HEK293 (cell line): ENCODE measurements around the gene EVA1B.
A peak's percentile ranks its signal among the peaks of the same experiment; 100 is the strongest.

ENCODE experiments used
- CTCF ChIA-PET: fragments of 350-600 bp; formaldehyde crosslinking; extraction: SDS; loops from one replicate; lab custom pipeline; 2021; ENCODE audit warnings: antibody characterized with exemption; lab: Yijun Ruan, JAX
- POLR2A ChIA-PET: fragments of 300-600 bp; formaldehyde crosslinking; extraction: SDS; loops from one replicate; lab custom pipeline; 2020; ENCODE audit warnings: antibody characterized with exemption, inconsistent platforms; lab: Yijun Ruan, JAX
- H3K27ac ChIP-seq: fragments of 200-500 bp; sonication (Bioruptor generic); 2 replicates; pipeline ENCODE4 v1.5.1; 2014; ENCODE audit warnings: low read depth, low read length, control low read depth, inconsistent platforms; ENCODE audit errors: extremely low read depth
- H3K36me3 ChIP-seq, 2 experiments: fragments of 200-500 bp in 1 of 2; sonication (Bioruptor generic) in 1 of 2; 1 replicate in 1 of 2; 2 replicates in 1 of 2; pipeline ENCODE4 v1.5.1; 2014 to 2017; ENCODE audit warnings: inconsistent platforms in 2 of 2, low read length in 2 of 2; ENCODE audit not compliant: control insufficient read depth in 2 of 2, insufficient read depth in 1 of 2
- H3K4me1 ChIP-seq: fragments of 200-500 bp; sonication (Bioruptor generic); 2 replicates; pipeline ENCODE4 v1.5.1; 2014; ENCODE audit warnings: mild to moderate bottlenecking, low read length, inconsistent platforms; ENCODE audit not compliant: control insufficient read depth, insufficient read depth
- H3K4me3 ChIP-seq: 2 replicates; pipeline ENCODE4 v1.5.1; 2011; ENCODE audit warnings: low read depth, mild to moderate bottlenecking, control low read depth, low read length, moderate library complexity
- H3K9me3 ChIP-seq: fragments of 200-500 bp; sonication (Bioruptor generic); 2 replicates; pipeline ENCODE4 v1.5.1; 2014; ENCODE audit warnings: low read depth, low read length, inconsistent platforms; ENCODE audit not compliant: control insufficient read depth, insufficient read depth
- EGR2 ChIP-seq: fragments of 450-650 bp; formaldehyde crosslinking; IDR thresholded peaks from 2 replicates; pipeline ENCODE4 v1.5.1; 2016; ENCODE audit warnings: low read depth, missing biosample characterization, missing genetic modification characterization
- GLIS2 ChIP-seq: fragments of 450-650 bp; formaldehyde crosslinking; IDR thresholded peaks from 2 replicates; pipeline ENCODE4 v1.5.1; 2016; ENCODE audit warnings: missing biosample characterization, missing genetic modification characterization
- IKZF3 ChIP-seq: fragments of 450-650 bp; IDR thresholded peaks from 2 replicates; pipeline ENCODE4 v1.5.0; 2018; ENCODE audit warnings: missing biosample characterization, mild to moderate bottlenecking, missing genetic modification characterization, moderate library complexity
- OSR2 ChIP-seq: fragments of 450-650 bp; formaldehyde crosslinking; IDR thresholded peaks from 2 replicates; pipeline ENCODE4 v1.5.1; 2016; ENCODE audit warnings: missing biosample characterization, missing genetic modification characterization
- PATZ1 ChIP-seq: fragments of 450-650 bp; formaldehyde crosslinking; IDR thresholded peaks from 2 replicates; pipeline ENCODE4 v1.5.1; 2016; ENCODE audit warnings: missing biosample characterization, missing genetic modification characterization
- PBX3 ChIP-seq: sonication (generic); formaldehyde crosslinking; IDR thresholded peaks from 2 replicates; pipeline ENCODE4 v1.8.1; 2022; ENCODE audit warnings: mild to moderate bottlenecking, moderate library complexity, missing genetic modification reagents
- PRDM10 ChIP-seq: fragments of 450-650 bp; formaldehyde crosslinking; IDR thresholded peaks from 2 replicates; pipeline ENCODE4 v1.5.1; 2016; ENCODE audit warnings: missing biosample characterization, missing genetic modification characterization
- SP3 ChIP-seq: fragments of 450-650 bp; formaldehyde crosslinking; IDR thresholded peaks from 2 replicates; pipeline ENCODE4 v1.5.1; 2016; ENCODE audit warnings: missing biosample characterization, missing genetic modification characterization
- ZBTB10 ChIP-seq: fragments of 450-650 bp; formaldehyde crosslinking; IDR thresholded peaks from 2 replicates; pipeline ENCODE4 v1.5.1; 2016; ENCODE audit warnings: missing biosample characterization, missing genetic modification characterization
- ZBTB20 ChIP-seq: fragments of 450-650 bp; formaldehyde crosslinking; IDR thresholded peaks from 2 replicates; pipeline ENCODE4 v1.5.1; 2016; ENCODE audit warnings: missing biosample characterization, missing genetic modification characterization
- ZBTB26 ChIP-seq: fragments of 450-650 bp; formaldehyde crosslinking; optimal IDR thresholded peaks from 2 replicates; pipeline ENCODE3; 2016; ENCODE audit warnings: missing biosample characterization, mild to moderate bottlenecking, missing genetic modification characterization
- ZBTB48 ChIP-seq: fragments of 450-650 bp; formaldehyde crosslinking; IDR thresholded peaks from 2 replicates; pipeline ENCODE4 v1.5.1; 2016; ENCODE audit warnings: missing biosample characterization, missing genetic modification characterization
- ZBTB6 ChIP-seq: fragments of 450-650 bp; formaldehyde crosslinking; IDR thresholded peaks from 2 replicates; pipeline ENCODE4 v1.5.1; 2017; ENCODE audit warnings: missing biosample characterization, missing genetic modification characterization
- ZIC2 ChIP-seq: fragments of 450-650 bp; formaldehyde crosslinking; IDR thresholded peaks from 2 replicates; pipeline ENCODE4 v1.5.1; 2016; ENCODE audit warnings: missing biosample characterization, missing genetic modification characterization
- ZNF146 ChIP-seq: fragments of 450-650 bp; formaldehyde crosslinking; IDR thresholded peaks from 2 replicates; pipeline ENCODE4 v1.5.1; 2016; ENCODE audit warnings: missing biosample characterization, missing genetic modification characterization
- ZNF302 ChIP-seq: fragments of 450-650 bp; formaldehyde crosslinking; IDR thresholded peaks from 2 replicates; pipeline ENCODE4 v1.5.1; 2016; ENCODE audit warnings: missing biosample characterization, missing genetic modification characterization, low read depth
- ZNF335 ChIP-seq: fragments of 450-650 bp; formaldehyde crosslinking; conservative IDR thresholded peaks from 2 replicates; pipeline ENCODE4 v1.5.1; 2016; ENCODE audit warnings: missing biosample characterization, missing genetic modification characterization
- ZNF600 ChIP-seq: fragments of 450-650 bp; formaldehyde crosslinking; IDR thresholded peaks from 2 replicates; pipeline ENCODE4 v1.5.1; 2016; ENCODE audit warnings: missing biosample characterization, missing genetic modification characterization
- ZNF629 ChIP-seq: fragments of 450-650 bp; formaldehyde crosslinking; IDR thresholded peaks from 2 replicates; pipeline ENCODE4 v1.5.1; 2017; ENCODE audit warnings: missing biosample characterization, missing genetic modification characterization
- ZNF677 ChIP-seq: fragments of 450-650 bp; IDR thresholded peaks from 2 replicates; pipeline ENCODE4 v1.5.0; 2018; ENCODE audit warnings: missing biosample characterization, mild to moderate bottlenecking, missing genetic modification characterization, moderate library complexity
- ZNF768 ChIP-seq: fragments of 450-650 bp; formaldehyde crosslinking; IDR thresholded peaks from 2 replicates; pipeline ENCODE4 v1.5.1; 2018; ENCODE audit warnings: missing biosample characterization, mild to moderate bottlenecking, missing genetic modification characterization
- ZSCAN18 ChIP-seq: fragments of 450-650 bp; formaldehyde crosslinking; IDR thresholded peaks from 2 replicates; pipeline ENCODE4 v1.5.1; 2016; ENCODE audit warnings: missing biosample characterization, missing genetic modification characterization

Gene EVA1B

GRCh38 chr1:36322786-36323635 is 434 bp downstream of the EVA1B start:
- H3K36me3 ChIP-seq = peaks cover 0 to 27% of the 10 kb centered on the region in 2 experiments; a peak in 1 of 3 replicates
- no peaks in the 10 kb centered on the region; the same call in 1 of the 2 replicates for H3K4me1 ChIP-seq
- H3K27ac ChIP-seq = peak overlapping the region; percentile 58; the same call in 1 of the 2 replicates
- H3K4me3 ChIP-seq = peak overlapping the region; percentile 53
- ChIA-PET CTCF (interaction anchor here (0.6 to 1.5 kb wide), 3 partner anchors 31 to 436 kb away, joined by 3 to 5 read pairs (median 3); no protein-coding TSS in a partner anchor), POLR2A (interaction anchor here (0.6 to 2.2 kb wide), 6 partner anchors 15 to 194 kb away, joined by 3 to 11 read pairs (median 4); partner anchors contain the start of genes MAP7D1 and SH3D21)
- H3K9me3 ChIP-seq = no peaks in the 10 kb centered on the region
- TF ChIP-seq ZBTB20 = peak; percentile 95
- TF ChIP-seq PBX3 (CRISPR knock-in tag) = 0 out of 2 replicates have a peak, but pooled peaks have one; percentile 63
- TF ChIP-seq ZBTB26 (tag by site-specific recombination) = peak; percentile 34
- TF ChIP-seq ZNF146 (tag by site-specific recombination) = no peak
- TF ChIP-seq ZBTB10 (tag by site-specific recombination) = peak; percentile 55; the same call in 1 of the 2 replicates
- TF ChIP-seq ZBTB6 (tag by site-specific recombination) = no peak
- peak; percentile 94 for TF ChIP-seq GLIS2 (tag by site-specific recombination)
- peak; percentile 71 for TF ChIP-seq PATZ1
- TF ChIP-seq EGR2 (tag by site-specific recombination) = no peak
- peak; percentile 75; the same call in 1 of the 2 replicates for TF ChIP-seq ZBTB48 (tag by site-specific recombination)
- TF ChIP-seq IKZF3 (tag by site-specific recombination) = no peak
- peak; percentile 67 for TF ChIP-seq ZNF600 (tag by site-specific recombination)
- no peak for TF ChIP-seq ZNF629
- TF ChIP-seq ZIC2 (tag by site-specific recombination) = peak; percentile 88
- no peak for TF ChIP-seq ZNF768 (tag by site-specific recombination)
- TF ChIP-seq ZNF302 (tag by site-specific recombination) = no peak
- no peak for TF ChIP-seq PRDM10 (tag by site-specific recombination)
- TF ChIP-seq SP3 = peak; percentile 19; the same call in 1 of the 2 replicates
- peak; percentile 75 for TF ChIP-seq ZNF335 (tag by site-specific recombination)
- no peak for TF ChIP-seq OSR2 (tag by site-specific recombination)
- 0 out of 2 replicates have a peak, but pooled peaks have one; percentile 17 for TF ChIP-seq ZNF677
- no peak for TF ChIP-seq ZSCAN18 (tag by site-specific recombination)
